ENCODE measurements around the gene ROBO1. TPM values are rescaled to one million over a fixed set of nuclear protein-coding genes. Genes with fewer than 3 reads are reported as not detected.

The ROBO1 gene
- total and polyA plus RNA-seq, 2 of the 8 experiments (the other 6 are each of a cell fraction or from before 2014, with no cell fraction given) = 51.4 to 91.0 TPM

DNA sequence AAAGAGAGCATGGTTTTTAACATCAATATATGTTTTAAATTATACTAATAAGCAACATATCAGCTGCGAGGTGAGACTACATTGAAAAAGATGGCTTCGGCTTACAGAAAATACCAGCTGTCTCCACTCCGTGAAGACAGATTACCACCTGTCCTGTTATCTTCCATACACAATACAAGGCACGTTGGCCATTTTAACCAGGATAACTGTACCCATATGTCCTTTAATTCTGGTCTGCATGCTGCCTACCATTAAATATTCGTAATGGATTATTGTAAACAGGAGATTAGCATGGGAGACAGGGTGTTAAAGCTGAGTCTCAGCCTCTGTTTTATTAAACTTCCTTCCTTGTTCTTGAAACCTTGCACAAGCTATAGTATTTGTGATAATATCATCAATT lies 855.5 kb downstream of the ROBO1 start:
- H4K20me1 ChIP-seq (replicated peaks in 1 of 2; ENCODE audit: control insufficient read depth in 1 of 2, insufficient read depth in 2 of 2, low read length in 2 of 2) = peaks cover 0 to 9% of the 10 kb centered on the region in 2 experiments
- H3K23me2 ChIP-seq (ENCODE audit: low read depth, low read length) = no peaks in the 10 kb centered on the region

More for the DNA sequence above, 855.5 kb downstream of the ROBO1 start:
- H3K18ac ChIP-seq (ENCODE audit: extremely low read depth, low read length) = no peak overlapping the region
- peaks cover 0 to 10% of the 10 kb centered on the region in 2 experiments; a peak in 2 of 4 replicates for H3K79me2 ChIP-seq (ENCODE audit: control insufficient read depth in 1 of 2, insufficient read depth in 2 of 2, low read length in 2 of 2)
- H3K27ac ChIP-seq (ENCODE audit: low read depth, low read length) = no peak overlapping the region
- no peak overlapping the region for H2AFZ ChIP-seq (ENCODE audit: low read length)
- no peaks in the 10 kb centered on the region for H3K9me3 ChIP-seq (ENCODE audit: insufficient read depth in 2 of 2, low read depth in 1 of 2, low read length in 1 of 2)
- H3K23ac ChIP-seq (ENCODE audit: insufficient read length) = no peak overlapping the region
- CTCF ChIA-PET (ENCODE audit: partially characterized antibody) = no interaction called here
- H3K27me3 ChIP-seq (replicated peaks in 1 of 4; ENCODE audit: control insufficient read depth in 3 of 4, extremely low read depth in 1 of 4, insufficient read depth in 3 of 4, low read length in 3 of 4) = no peaks in the 10 kb centered on the region
- H3K4ac ChIP-seq (replicated peaks; ENCODE audit: insufficient read length, low read depth, low read length) = no peak overlapping the region
- no peaks in the 10 kb centered on the region; the same call in 1 of the 2 replicates for H3K79me1 ChIP-seq (ENCODE audit: low read depth, low read length)
- no peak overlapping the region for H2BK15ac ChIP-seq (ENCODE audit: low read length)
- H3K4me1 ChIP-seq (replicated peaks in 1 of 4; ENCODE audit: control insufficient read depth in 3 of 4, insufficient read depth in 4 of 4, low read length in 3 of 4) = peaks cover 0 to 5% (median 0%) of the 10 kb centered on the region in 4 experiments; a peak in 1 of 7 replicates
- FAIRE-seq (no peak), DNase-seq (ENCODE audit: low read depth in 1 of 2, low spot score in 2 of 2) (no peak)
- H2AK5ac ChIP-seq (ENCODE audit: low read depth, low read length) = no peak overlapping the region
- H4K5ac ChIP-seq (ENCODE audit: insufficient read length, low read depth, low read length) = no peak overlapping the region
- WGBS, 2 experiments (ENCODE audit: extremely low coverage in 1 of 2, insufficient coverage in 1 of 2, insufficient read length in 1 of 2, insufficient replicate concordance in 2 of 2, low coverage in 1 of 2, low lambda C conversion rate in 2 of 2, missing lambda C conversion rate in 1 of 2) = 93% methylated on average over 5 of the region's 5 CpGs; no CpG with 5 or more reads in 1 of the 2 experiments
- H2BK120ac ChIP-seq (replicated peaks; ENCODE audit: low read depth, low read length) = no peak overlapping the region
- H3K4me2 ChIP-seq (ENCODE audit: insufficient read depth in 1 of 2, low read depth in 2 of 2, low read length in 2 of 2) = no peak overlapping the region
- no peak overlapping the region for H2BK5ac ChIP-seq (ENCODE audit: low read depth, low read length)
- H3K4me3 ChIP-seq (ENCODE audit: extremely low read depth in 1 of 4, insufficient read depth in 2 of 4, low read depth in 3 of 4, low read length in 4 of 4) = no peak overlapping the region
- no peak overlapping the region for H4K91ac ChIP-seq (replicated peaks; ENCODE audit: insufficient read length, low read length)
- no peaks in the 10 kb centered on the region for H3K36me3 ChIP-seq (ENCODE audit: control insufficient read depth in 2 of 4, insufficient read depth in 4 of 4, low read length in 3 of 4)
- H3K14ac ChIP-seq (ENCODE audit: insufficient read length) = no peak overlapping the region
- no peak overlapping the region for H2BK20ac ChIP-seq (ENCODE audit: low read length)
- H3K56ac ChIP-seq (replicated peaks; ENCODE audit: insufficient read length, low read depth, low read length) = no peak overlapping the region
- POLR2A ChIA-PET (ENCODE audit: partially characterized antibody) = no interaction called here
- H2BK12ac ChIP-seq (ENCODE audit: low read depth, low read length) = no peak overlapping the region
- no peak for TF ChIP-seq POLR2A (IDR thresholded peaks at IDR 0.05; ENCODE audit: control extremely low read depth in 1 of 2, low read depth in 2 of 2, low read length in 2 of 2)
- no peak for TF ChIP-seq KDM5A (IDR thresholded peaks at IDR 0.05; ENCODE audit: low read length)
- no peak for TF ChIP-seq MAFK (IDR thresholded peaks at IDR 0.05; ENCODE audit: low read depth, low read length)
- no peak for TF ChIP-seq CTBP2 (IDR thresholded peaks at IDR 0.05; ENCODE audit: borderline replicate concordance, insufficient read depth, insufficient read length, low read length)
- TF ChIP-seq ZNF274 (IDR thresholded peaks at IDR 0.05; ENCODE audit: borderline replicate concordance, extremely low read depth, low read length) = no peak
- no peak for TF ChIP-seq TAF1 (IDR thresholded peaks at IDR 0.05; ENCODE audit: low read depth, low read length)
- TF ChIP-seq HDAC6 (IDR thresholded peaks at IDR 0.05; ENCODE audit: low read depth, low read length) = no peak
- no peak for TF ChIP-seq BRCA1 (IDR thresholded peaks at IDR 0.05; ENCODE audit: low read depth, low read length)
- no peak for TF ChIP-seq TEAD4 (IDR thresholded peaks at IDR 0.05; ENCODE audit: low read depth, low read length)
- H3K9ac ChIP-seq (replicated peaks in 1 of 4; ENCODE audit: extremely low read depth in 1 of 4, low read depth in 3 of 4, low read length in 3 of 4) = no peak overlapping the region
- H4K8ac ChIP-seq (ENCODE audit: extremely low read depth, insufficient read depth, low read length) = no peak overlapping the region
